Panc1 (cell line): Measurements from ENCODE around the gene PSPC1. TPM values are rescaled to one million over a fixed set of nuclear protein-coding genes. Genes with fewer than 3 reads are reported as not detected.
"Not testable (repeated sequence)": the region's sequence is repeated elsewhere in the genome, so short reads cannot be mapped to it uniquely, and the experiment has no call there.

Experiments used
- ATAC-seq: fragments of 200-7000 bp; cut with Tn5 transposase; 2 replicates; pipeline ENCODE4 v1.9.1; 2020; ENCODE audit warnings: mild to moderate bottlenecking, moderate library complexity
- Bru-seq: library from RNA; stranded (reverse); fragments of 400-500 nt; gene quantifications from one replicate; lab custom pipeline; 2021; lab: Mats Ljungman, UMichigan
- BruChase-seq, 2 experiments: library from RNA; stranded (reverse); fragments of 400-500 nt; gene quantifications; one replicate each; lab custom pipeline; 2021; lab: Mats Ljungman, UMichigan
- BruUV-seq: library from RNA; stranded (reverse); fragments of 400-500 nt; replicated peaks from 2 replicates; lab custom pipeline; 2021; lab: Mats Ljungman, UMichigan
- CTCF ChIA-PET: fragments of 300-600 bp; sonication (Branson Sonifier 250); formaldehyde crosslinking; loops from one replicate; lab custom pipeline; 2022; ENCODE audit warnings: antibody characterized with exemption; lab: Charles Lee
- POLR2A ChIA-PET: fragments of 300-600 bp; sonication (Branson Sonifier 250); formaldehyde crosslinking; loops from one replicate; lab custom pipeline; 2022; ENCODE audit warnings: antibody characterized with exemption; lab: Charles Lee
- DNase-seq: peaks from one replicate; pipeline ENCODE4 v3.0.0-alpha.2; 2010; ENCODE audit warnings: low read depth, low spot score
- H3K27ac ChIP-seq: 2 replicates; pipeline ENCODE4 v1.5.1; 2011; ENCODE audit warnings: mild to moderate bottlenecking, low read length, inconsistent platforms
- H3K27me3 ChIP-seq: fragments of 200-500 bp; sonication (Bioruptor generic); 2 replicates; pipeline ENCODE4 v1.6.0; 2014; ENCODE audit warnings: low read length, inconsistent platforms; ENCODE audit not compliant: control insufficient read depth, insufficient read depth
- H3K36me3 ChIP-seq: fragments of 200-500 bp; sonication (Bioruptor generic); 2 replicates; pipeline ENCODE4 v1.5.1; 2014; ENCODE audit warnings: inconsistent platforms, mild to moderate bottlenecking, low read length, moderate library complexity; ENCODE audit not compliant: control insufficient read depth, insufficient read depth
- H3K4me1 ChIP-seq: 2 replicates; pipeline ENCODE4 v1.5.1; 2011; ENCODE audit warnings: inconsistent platforms, mild to moderate bottlenecking, low read length, moderate library complexity; ENCODE audit not compliant: control insufficient read depth, insufficient read depth
- H3K4me3 ChIP-seq, 2 experiments: 2 replicates each; pipeline ENCODE4 v1.5.1; 2011 to 2012; ENCODE audit warnings: low read depth in 2 of 2, low read length in 2 of 2, mild to moderate bottlenecking in 2 of 2, inconsistent platforms in 1 of 2, moderate library complexity in 1 of 2
- H3K9me3 ChIP-seq: fragments of 200-500 bp; sonication (Bioruptor generic); 2 replicates; pipeline ENCODE4 v1.5.1; 2014; ENCODE audit warnings: low read depth, mild to moderate bottlenecking, inconsistent platforms, low read length, moderate library complexity; ENCODE audit not compliant: control insufficient read depth, insufficient read depth
- CTCF ChIP-seq: fragments of 450-650 bp; IDR thresholded peaks from 2 replicates; pipeline ENCODE4 v1.5.1; 2017; ENCODE audit warnings: mild to moderate bottlenecking
- POLR2AphosphoS5 ChIP-seq: IDR thresholded peaks from 2 replicates; pipeline ENCODE4 v1.6.1; 2012; ENCODE audit warnings: mild to moderate bottlenecking, low read depth, low read length, moderate library complexity
- REST ChIP-seq, 2 experiments: IDR thresholded peaks; 2 replicates each; pipeline ENCODE4 v1.6.1; 2011 to 2012; ENCODE audit warnings: low read depth in 2 of 2, control low read depth in 1 of 2, low read length in 1 of 2, mild to moderate bottlenecking in 1 of 2, moderate library complexity in 1 of 2; ENCODE audit not compliant: insufficient read depth in 1 of 2
- SIN3A ChIP-seq: IDR thresholded peaks from 2 replicates; pipeline ENCODE4 v1.6.1; 2012; ENCODE audit warnings: low read depth, mild to moderate bottlenecking, low read length, moderate library complexity, borderline replicate concordance; ENCODE audit not compliant: insufficient read depth
- TCF7L2 ChIP-seq: IDR thresholded peaks from 2 replicates; pipeline ENCODE4 v1.6.1; 2011; ENCODE audit warnings: mild to moderate bottlenecking, low read depth, low read length, inconsistent platforms
- in situ Hi-C: cut with HindIII; loops from 2 replicates; pipeline ENCODE4 v1.10.0; 2016; ENCODE audit warnings: low sequenced_read_pairs, low pct_unique_long_range_greater_than_20kb
- intact Hi-C: fragments of 100-400 bp; cut with micrococcal nuclease; formaldehyde crosslinking; loops from one replicate; pipeline ENCODE4 v1.10.0; 2022; ENCODE audit not compliant: unreplicated experiment
- long read RNA-seq: library from polyadenylated mRNA; unstranded; transcript quantifications from one replicate; pipeline ENCODE4 v2.0.0, GENCODE V29; 2021; ENCODE audit not compliant: unreplicated experiment
- polyA plus RNA-seq: library from polyadenylated mRNA; unstranded; fragments of >200 nt; gene quantifications from one replicate; pipeline ENCODE4 v1.2.1, GENCODE V29; 2012; ENCODE audit warnings: missing spikeins; ENCODE audit not compliant: insufficient read length
- total RNA-seq: library from RNA; stranded (reverse); gene quantifications from one replicate; pipeline ENCODE4 v1.2.1, GENCODE V29; 2021; ENCODE audit not compliant: unreplicated experiment

The PSPC1 gene, protein sequence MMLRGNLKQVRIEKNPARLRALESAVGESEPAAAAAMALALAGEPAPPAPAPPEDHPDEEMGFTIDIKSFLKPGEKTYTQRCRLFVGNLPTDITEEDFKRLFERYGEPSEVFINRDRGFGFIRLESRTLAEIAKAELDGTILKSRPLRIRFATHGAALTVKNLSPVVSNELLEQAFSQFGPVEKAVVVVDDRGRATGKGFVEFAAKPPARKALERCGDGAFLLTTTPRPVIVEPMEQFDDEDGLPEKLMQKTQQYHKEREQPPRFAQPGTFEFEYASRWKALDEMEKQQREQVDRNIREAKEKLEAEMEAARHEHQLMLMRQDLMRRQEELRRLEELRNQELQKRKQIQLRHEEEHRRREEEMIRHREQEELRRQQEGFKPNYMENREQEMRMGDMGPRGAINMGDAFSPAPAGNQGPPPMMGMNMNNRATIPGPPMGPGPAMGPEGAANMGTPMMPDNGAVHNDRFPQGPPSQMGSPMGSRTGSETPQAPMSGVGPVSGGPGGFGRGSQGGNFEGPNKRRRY
- total RNA-seq (39.1 TPM), Bru-seq, nascent RNA (percentile 93 among the genes with signal in this experiment), BruChase-seq, experiment 1, labeled RNA remaining after a 2-hour chase (percentile 83 among the genes with signal in this experiment), BruChase-seq, experiment 2, labeled RNA remaining after a 6-hour chase (percentile 79 among the genes with signal in this experiment)
- polyA plus RNA-seq: 20.8 TPM
- long read RNA-seq, transcript PSPC1-201 (9 exons, 2,407 nt): major isoform, 26 of 52 reads
- long read RNA-seq, transcript PSPC1-203 (8 exons, 1,647 nt): minor isoform, 7 of 52 reads
- long read RNA-seq, transcript PSPC1-204 (8 exons, 1,709 nt): minor isoform, 9 of 52 reads
- long read RNA-seq, partial matches to known transcripts: 2 of 52 reads
- long read RNA-seq, other reads (novel, unspliced or antisense): 7 of 52 reads

DNA sequence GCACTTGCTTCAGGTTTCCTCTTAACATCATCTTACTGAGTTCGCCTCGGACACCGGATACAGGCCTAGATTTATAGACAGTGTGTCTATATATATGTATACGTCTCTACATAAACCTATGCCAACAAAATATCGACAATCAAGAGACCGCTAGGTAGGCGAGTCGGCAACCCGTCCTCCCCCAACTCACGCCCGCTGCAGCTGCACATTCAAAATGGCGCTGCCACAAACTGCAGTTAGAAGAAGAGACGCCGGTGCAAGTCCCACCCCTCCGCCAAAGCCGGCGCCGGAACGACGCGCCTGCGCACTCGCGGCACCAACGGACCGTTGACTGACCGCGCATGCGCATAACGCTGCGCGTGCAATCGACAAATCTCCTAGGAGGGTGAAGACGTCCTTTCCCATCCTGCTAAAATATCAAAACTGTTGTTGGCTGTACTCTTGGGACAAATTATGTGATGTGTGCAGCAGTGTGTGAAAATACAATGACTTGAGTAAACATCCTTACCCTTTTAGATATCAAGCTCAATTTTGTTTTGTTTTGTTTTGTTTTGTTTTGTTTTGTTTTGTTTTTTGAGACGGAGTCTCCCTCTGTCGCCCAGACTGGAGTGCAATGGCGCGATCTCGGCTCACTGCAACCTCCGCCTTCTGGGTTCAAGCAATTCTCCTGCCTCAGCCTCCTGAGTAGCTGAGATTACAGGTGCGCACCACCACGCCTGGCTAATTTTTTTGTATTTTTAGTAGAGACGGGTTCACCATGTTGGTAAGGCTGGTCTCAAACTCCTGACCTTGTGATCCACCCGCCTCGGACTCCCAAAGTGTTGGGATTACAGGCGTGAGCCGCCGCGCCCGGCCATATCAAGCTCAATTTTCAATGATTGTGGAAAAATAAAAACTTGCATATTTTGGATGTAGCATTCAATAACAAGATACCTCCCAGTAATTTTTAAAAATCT is at the start of gene PSPC1:
Gene PSPC1 (minus strand): TSS at position 219 of the 956 bp plus-strand sequence. CDS start 188 bp downstream, at position 31.
- POLR2A ChIA-PET, H3K36me3 ChIP-seq, in situ Hi-C loops, intact Hi-C loops, H3K9me3 ChIP-seq, CTCF ChIA-PET, H3K27me3 ChIP-seq, H3K4me1 ChIP-seq: not testable (repeated sequence)
- BruUV-seq: TSS peak; percentile 78
- peak within 1 kb of the TSS; percentile 87 for H3K4me3 ChIP-seq
- DNase-seq (peak; percentile 66), ATAC-seq (peak; percentile 92)
- peak in 1 of 2 experiments; percentile 18; a peak in 1 of 4 replicates for TF ChIP-seq REST (IDR thresholded peaks at IDR 0.05; ENCODE audit: insufficient read depth in 1 of 2, low read depth in 2 of 2, low read length in 1 of 2)
- peak; percentile 95 for TF ChIP-seq POLR2AphosphoS5
- TF ChIP-seq SIN3A: 0 out of 2 replicates have a peak, but pooled peaks have one; percentile 23
- peak within 1 kb of the TSS; percentile 85 for H3K27ac ChIP-seq

- no peak overlapping the region for H3K4me3 ChIP-seq
- peaks cover 4% of the 10 kb centered on the region; the same call in 1 of the 2 replicates for H3K36me3 ChIP-seq
- in situ Hi-C loops: no loop called here
- H3K27me3 ChIP-seq: no peaks in the 10 kb centered on the region
- ChIA-PET CTCF (no interaction called here), POLR2A (no interaction called here)
- DNase-seq (no peak), ATAC-seq (no peak)
- BruUV-seq: no TSS peak
- intact Hi-C loops: no loop called here
- no peaks in the 10 kb centered on the region for H3K9me3 ChIP-seq
- H3K4me1 ChIP-seq: no peaks in the 10 kb centered on the region
- no peak overlapping the region for H3K27ac ChIP-seq
- TF ChIP-seq POLR2AphosphoS5: no peak
- TF ChIP-seq CTCF: no peak
- no peak for TF ChIP-seq TCF7L2
- TF ChIP-seq REST (IDR thresholded peaks at IDR 0.05; ENCODE audit: insufficient read depth in 1 of 2, low read depth in 2 of 2, low read length in 1 of 2): no peak
- no peak for TF ChIP-seq SIN3A
Measured at GRCh38 chr13:19822673-19823072, 39.9 kb upstream of the PSPC1 start.
